PC-9 (cell line): ENCODE measurements around the gene ALKBH7. TPM values are rescaled to one million over a fixed set of nuclear protein-coding genes. Genes with fewer than 3 reads are reported as not detected.
"Not testable (repeated sequence)": the region's sequence is repeated elsewhere in the genome, so short reads cannot be mapped to it uniquely, and the experiment has no call there.

Source experiments
- BruUV-seq: library from RNA; stranded (reverse); fragments of 400-500 nt; replicated peaks from 2 replicates; lab custom pipeline; 2021; lab: Mats Ljungman, UMichigan
- CTCF ChIA-PET: fragments of 300-600 bp; sonication (Branson Sonifier 250); formaldehyde crosslinking; loops from one replicate; lab custom pipeline; 2022; ENCODE audit warnings: antibody characterized with exemption; lab: Charles Lee
- POLR2A ChIA-PET: fragments of 300-600 bp; sonication (Branson Sonifier 250); formaldehyde crosslinking; loops from one replicate; lab custom pipeline; 2022; ENCODE audit warnings: antibody characterized with exemption; ENCODE audit not compliant: unreplicated experiment; lab: Charles Lee
- DNase-seq, 2 experiments: peaks; one replicate each; pipeline versions ENCODE4 v3.0.0 to v3.0.0-alpha.2; 2015 to 2022; ENCODE audit warnings: mixed read lengths in 1 of 2
- H2AFZ ChIP-seq: fragments of 200-600 bp; sonication (generic); 2 replicates; pipeline ENCODE4 v1.8.1; 2017; ENCODE audit warnings: antibody characterized with exemption
- H3F3A ChIP-seq: fragments of 200-600 bp; sonication (generic); 2 replicates; pipeline ENCODE4 v1.8.1; 2017; ENCODE audit warnings: antibody characterized with exemption, mild to moderate bottlenecking, low read depth; ENCODE audit not compliant: insufficient read depth
- H3K27ac ChIP-seq: fragments of 200-600 bp; sonication (generic); 2 replicates; pipeline ENCODE4 v1.6.1; 2016; ENCODE audit warnings: mixed run types
- H3K27me3 ChIP-seq: fragments of 200-600 bp; sonication (generic); 2 replicates; pipeline ENCODE4 v1.6.1; 2016; ENCODE audit warnings: low read depth, mixed run types; ENCODE audit not compliant: insufficient read depth
- H3K36me3 ChIP-seq: fragments of 200-600 bp; sonication (generic); 2 replicates; pipeline ENCODE4 v1.6.1; 2016; ENCODE audit warnings: low read depth, mixed run types
- H3K4me1 ChIP-seq: fragments of 200-600 bp; sonication (generic); replicated peaks from 2 replicates; pipeline ENCODE4 v1.6.1; 2016; ENCODE audit warnings: mixed run types; ENCODE audit not compliant: insufficient read depth
- H3K4me2 ChIP-seq: fragments of 200-600 bp; sonication (generic); 2 replicates; pipeline ENCODE4 v1.6.1; 2017; ENCODE audit warnings: mixed run types
- H3K4me3 ChIP-seq: fragments of 200-600 bp; sonication (generic); 2 replicates; pipeline ENCODE4 v1.6.1; 2016; ENCODE audit warnings: mixed run types
- H3K79me2 ChIP-seq: fragments of 200-600 bp; sonication (generic); 2 replicates; pipeline ENCODE4 v1.6.1; 2017; ENCODE audit warnings: low read depth, mixed run types
- H3K9me2 ChIP-seq: fragments of 200-600 bp; sonication (generic); 2 replicates; pipeline ENCODE4 v1.8.1; 2017; ENCODE audit warnings: mild to moderate bottlenecking; ENCODE audit not compliant: insufficient read depth
- H3K9me3 ChIP-seq: fragments of 200-600 bp; sonication (generic); 2 replicates; pipeline ENCODE4 v1.8.1; 2016; ENCODE audit warnings: low read depth; ENCODE audit not compliant: insufficient read depth
- H4K20me1 ChIP-seq: fragments of 200-600 bp; sonication (generic); 2 replicates; pipeline ENCODE4 v1.8.1; 2017; ENCODE audit not compliant: insufficient read depth
- CTCF ChIP-seq: fragments of 200-600 bp; sonication (generic); conservative IDR thresholded peaks from 2 replicates; pipeline ENCODE4 v1.6.1; 2017; ENCODE audit warnings: mixed run types, antibody characterized with exemption, mild to moderate bottlenecking, moderate library complexity
- EZH2 ChIP-seq: fragments of 200-600 bp; sonication (generic); IDR thresholded peaks from 2 replicates; pipeline ENCODE4 v1.8.0; 2017; ENCODE audit warnings: antibody characterized with exemption, low read depth
- intact Hi-C: fragments of 100-400 bp; cut with micrococcal nuclease; formaldehyde crosslinking; loops from one replicate; pipeline ENCODE4 v1.10.0; 2022; ENCODE audit not compliant: unreplicated experiment
- total RNA-seq: library from RNA; stranded (reverse); gene quantifications from 2 replicates; pipeline ENCODE4 v1.2.3, GENCODE V29; 2021

Gene ALKBH7
- total RNA-seq, 1 experiment from 2014 or later, result 53.6 TPM

GRCh38 chr19:6340493-6341201, 31.9 kb upstream of the ALKBH7 start:
- no peak overlapping the region for H3K4me2 ChIP-seq
- no peak overlapping the region for H2AFZ ChIP-seq
- no peak for DNase-seq
- no peaks in the 10 kb centered on the region for H3K36me3 ChIP-seq
- intact Hi-C loops, result no loop called here
- H3K9me3 ChIP-seq, result no peaks in the 10 kb centered on the region
- H3F3A ChIP-seq, result no peaks in the 10 kb centered on the region
- H4K20me1 ChIP-seq, result no peaks in the 10 kb centered on the region
- POLR2A ChIA-PET, result no interaction called here
- no peaks in the 10 kb centered on the region for H3K9me2 ChIP-seq
- H3K27ac ChIP-seq, result no peak overlapping the region
- no peaks in the 10 kb centered on the region for H3K4me1 ChIP-seq
- H3K79me2 ChIP-seq, result no peaks in the 10 kb centered on the region
- no TSS peak for BruUV-seq
- no peaks in the 10 kb centered on the region for H3K27me3 ChIP-seq
- CTCF ChIA-PET, result no interaction called here
- TF ChIP-seq EZH2, result no peak
- TF ChIP-seq CTCF, result no peak
- H3K4me3 ChIP-seq, result no peak overlapping the region

GRCh38 chr19:6343462-6343861, 29.1 kb upstream of the ALKBH7 start:
- CTCF ChIA-PET, result no interaction called here

GRCh38 chr19:6349271-6349670, 23.3 kb upstream of the ALKBH7 start:
- H3K36me3 ChIP-seq, H3K9me3 ChIP-seq, POLR2A ChIA-PET, intact Hi-C loops, H3K9me2 ChIP-seq, H3K4me3 ChIP-seq, CTCF ChIA-PET, H3K4me1 ChIP-seq, H3K79me2 ChIP-seq, H3F3A ChIP-seq, H3K27ac ChIP-seq, H2AFZ ChIP-seq, H4K20me1 ChIP-seq, H3K4me2 ChIP-seq, DNase-seq, H3K27me3 ChIP-seq, BruUV-seq: not testable (repeated sequence)

More at GRCh38 chr19:6343462-6343861, 29.1 kb upstream of the ALKBH7 start:
- no peaks in the 10 kb centered on the region for H3K27me3 ChIP-seq
- intact Hi-C loops, result no loop called here
- H3K4me2 ChIP-seq, result no peak overlapping the region
- no peaks in the 10 kb centered on the region for H3K36me3 ChIP-seq
- H3K4me3 ChIP-seq, result no peak overlapping the region
- no peak for DNase-seq
- H3K9me3 ChIP-seq, result no peaks in the 10 kb centered on the region
- POLR2A ChIA-PET, result no interaction called here
- no peaks in the 10 kb centered on the region for H3K9me2 ChIP-seq
- H3K79me2 ChIP-seq, result no peaks in the 10 kb centered on the region
- no peak overlapping the region for H3K27ac ChIP-seq
- no peaks in the 10 kb centered on the region for H4K20me1 ChIP-seq
- TF ChIP-seq CTCF (no peak), EZH2 (no peak)
- no peaks in the 10 kb centered on the region for H3K4me1 ChIP-seq
- no peaks in the 10 kb centered on the region for H3F3A ChIP-seq
- no peak overlapping the region for H2AFZ ChIP-seq
- no TSS peak for BruUV-seq
